Measurements from ENCODE around the gene CISTR. TPM values are rescaled to one million over a fixed set of nuclear protein-coding genes. Genes with fewer than 3 reads are reported as not detected.

Gene CISTR
- total RNA-seq, 1 experiment from 2014 or later: not detected

- Mint-ChIP-seq H3K4me3 (no peak overlapping the region), H3K36me3 (ENCODE audit: insufficient read depth in 1 of 3, low read depth in 3 of 3) (no peaks in the 10 kb centered on the region), H3K4me1 (peaks cover 4 to 10% of the 10 kb centered on the region in 2 experiments), H3K9me3 (no peaks in the 10 kb centered on the region), H3K27ac (no peak overlapping the region), H3K27me3 (ENCODE audit: low read depth) (peaks cover 63% of the 10 kb centered on the region)
- TF ChIP-seq, protein P1, sequence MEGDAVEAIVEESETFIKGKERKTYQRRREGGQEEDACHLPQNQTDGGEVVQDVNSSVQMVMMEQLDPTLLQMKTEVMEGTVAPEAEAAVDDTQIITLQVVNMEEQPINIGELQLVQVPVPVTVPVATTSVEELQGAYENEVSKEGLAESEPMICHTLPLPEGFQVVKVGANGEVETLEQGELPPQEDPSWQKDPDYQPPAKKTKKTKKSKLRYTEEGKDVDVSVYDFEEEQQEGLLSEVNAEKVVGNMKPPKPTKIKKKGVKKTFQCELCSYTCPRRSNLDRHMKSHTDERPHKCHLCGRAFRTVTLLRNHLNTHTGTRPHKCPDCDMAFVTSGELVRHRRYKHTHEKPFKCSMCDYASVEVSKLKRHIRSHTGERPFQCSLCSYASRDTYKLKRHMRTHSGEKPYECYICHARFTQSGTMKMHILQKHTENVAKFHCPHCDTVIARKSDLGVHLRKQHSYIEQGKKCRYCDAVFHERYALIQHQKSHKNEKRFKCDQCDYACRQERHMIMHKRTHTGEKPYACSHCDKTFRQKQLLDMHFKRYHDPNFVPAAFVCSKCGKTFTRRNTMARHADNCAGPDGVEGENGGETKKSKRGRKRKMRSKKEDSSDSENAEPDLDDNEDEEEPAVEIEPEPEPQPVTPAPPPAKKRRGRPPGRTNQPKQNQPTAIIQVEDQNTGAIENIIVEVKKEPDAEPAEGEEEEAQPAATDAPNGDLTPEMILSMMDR (conservative IDR thresholded peaks at IDR 0.05): no peak
- no peak overlapping the region for H3K27ac ChIP-seq (ENCODE audit: insufficient read length, low read depth, low read length)
- H3K9ac ChIP-seq (ENCODE audit: extremely low read depth, insufficient read length, low read length): no peak overlapping the region
- H4K5ac ChIP-seq (ENCODE audit: insufficient read length, low read depth, low read length): no peak overlapping the region
- H3K4me2 ChIP-seq (ENCODE audit: insufficient read depth, insufficient read length, low read length): no peak overlapping the region
- no peak overlapping the region for H3K23ac ChIP-seq (ENCODE audit: insufficient read length, low read depth, low read length)
- H3T11ph ChIP-seq (ENCODE audit: low read length): no peak overlapping the region
- no peak overlapping the region for H3K14ac ChIP-seq (ENCODE audit: insufficient read depth, low read length)
- no peak overlapping the region for H2BK20ac ChIP-seq (ENCODE audit: low read depth, low read length, poor library complexity, severe bottlenecking)
- no peak overlapping the region for H2BK5ac ChIP-seq (ENCODE audit: insufficient read length, low read length)
- H3K4ac ChIP-seq (ENCODE audit: low read depth, low read length): no peak overlapping the region
- DNase-seq: no peak
- no peak overlapping the region for H2AFZ ChIP-seq (ENCODE audit: low read length)
- no peaks in the 10 kb centered on the region for H3K79me2 ChIP-seq (ENCODE audit: insufficient read depth, low read length)
- no peak overlapping the region for H2BK12ac ChIP-seq (ENCODE audit: insufficient read length, low read depth, low read length)
- no peaks in the 10 kb centered on the region for H3K4me1 ChIP-seq (ENCODE audit: insufficient read depth, low read length)
- H4K8ac ChIP-seq (replicated peaks; ENCODE audit: insufficient read length, low read depth, low read length): no peak overlapping the region
- no peak overlapping the region for H3K18ac ChIP-seq (ENCODE audit: insufficient read length, low read depth, low read length)
- H2AK5ac ChIP-seq (ENCODE audit: insufficient read length, low read length): no peak overlapping the region
- H4K20me1 ChIP-seq (ENCODE audit: control insufficient read depth, insufficient read depth, insufficient read length): no peaks in the 10 kb centered on the region
- H3K79me1 ChIP-seq (ENCODE audit: insufficient read depth, low read depth, low read length, poor library complexity, severe bottlenecking): no peaks in the 10 kb centered on the region
- no peak overlapping the region for H2BK120ac ChIP-seq (ENCODE audit: low read depth, low read length, poor library complexity, severe bottlenecking)
- WGBS (ENCODE audit: extremely low coverage, insufficient read length, low lambda C conversion rate): no CpG with 5 or more reads among the region's 1 CpG
- H4K91ac ChIP-seq (ENCODE audit: insufficient read length, low read depth, low read length): no peak overlapping the region
- no peak overlapping the region for H2BK15ac ChIP-seq (ENCODE audit: low read depth, low read length)
- H3K56ac ChIP-seq (ENCODE audit: insufficient read length, low read depth, low read length): no peak overlapping the region
- no peaks in the 10 kb centered on the region for H3K23me2 ChIP-seq (ENCODE audit: insufficient read length, low read depth, low read length, poor library complexity, severe bottlenecking)
- H3K9me3 ChIP-seq (ENCODE audit: control insufficient read depth, low read depth, low read length): no peaks in the 10 kb centered on the region
- H3K27me3 ChIP-seq (ENCODE audit: insufficient read depth, low read length): no peaks in the 10 kb centered on the region
Observed at GRCh38 chr12:53776872-53777271, 25.1 kb upstream of the CISTR start.
